HCT116 (cell line): Measurements from ENCODE around the gene ELFN1. TPM values are rescaled to one million over a fixed set of nuclear protein-coding genes. Genes with fewer than 3 reads are reported as not detected.

Experiments used
- ATAC-seq: fragments of 200-7000 bp; cut with Tn5 transposase; 2 replicates; pipeline ENCODE4 v1.9.1; 2020; ENCODE audit warnings: mild to moderate bottlenecking, moderate library complexity
- BruUV-seq: library from RNA; stranded (reverse); fragments of 400-500 nt; replicated peaks from 2 replicates; lab custom pipeline; 2021; lab: Mats Ljungman, UMichigan
- CTCF ChIA-PET: fragments of 300-600 bp; sonication (Branson Sonifier 250); formaldehyde crosslinking; loops from one replicate; lab custom pipeline; 2021; ENCODE audit warnings: antibody characterized with exemption; lab: Charles Lee
- POLR2A ChIA-PET: fragments of 300-600, 350-600 bp; sonication (Branson Sonifier 250); formaldehyde crosslinking; loops from one replicate; lab custom pipeline; 2021; ENCODE audit warnings: antibody characterized with exemption; lab: Charles Lee
- RAD21 ChIA-PET, 2 experiments: fragments of 300-600 bp; sonication (Branson Sonifier 250); formaldehyde crosslinking; loops; one replicate each; lab custom pipeline; 2023; ENCODE audit warnings: low total read pairs in 2 of 2; ENCODE audit not compliant: uncharacterized antibody in 2 of 2, unreplicated experiment in 2 of 2, low non-redundant PET in 1 of 2; lab: Charles Lee
- DNase-seq: peaks from one replicate; pipeline ENCODE4 v3.0.0-alpha.2; 2010; ENCODE audit warnings: low read depth, low spot score
- H2AFZ ChIP-seq: fragments of 200-600 bp; shearing (Covaris generic), sonication (generic); 2 replicates; pipeline ENCODE4 v1.6.1; 2017; ENCODE audit warnings: low read depth, mixed run types, mixed read lengths, antibody characterized with exemption, low read length; ENCODE audit not compliant: poor library complexity, severe bottlenecking
- H3K27ac ChIP-seq: 2 replicates; pipeline ENCODE4 v1.5.1; 2012; ENCODE audit warnings: low read depth, low read length
- H3K27me3 ChIP-seq: fragments of 200-600 bp; sonication (generic); 2 replicates; pipeline ENCODE4 v1.6.1; 2016; ENCODE audit warnings: mixed run types, low read length, mixed read lengths; ENCODE audit not compliant: insufficient read depth
- H3K36me3 ChIP-seq, 2 experiments: fragments of 200-500 bp in 1 of 2; fragments of 200-600 bp in 1 of 2; sonication (Bioruptor generic) in 1 of 2; sonication (generic) in 1 of 2; 2 replicates each; pipeline versions ENCODE4 v1.5.1 to v1.6.1; 2014 to 2016; ENCODE audit warnings: low read length in 2 of 2, inconsistent platforms in 1 of 2, mixed read lengths in 1 of 2, mixed run types in 1 of 2; ENCODE audit not compliant: insufficient read depth in 2 of 2, control insufficient read depth in 1 of 2
- H3K4me1 ChIP-seq, 2 experiments: fragments of 200-600 bp in 1 of 2; sonication (generic) in 1 of 2; 2 replicates each; pipeline versions ENCODE4 v1.5.1 to v1.6.1; 2012 to 2017; ENCODE audit warnings: low read length in 2 of 2, inconsistent platforms in 1 of 2, mild to moderate bottlenecking in 1 of 2, mixed read lengths in 1 of 2, mixed run types in 1 of 2, moderate library complexity in 1 of 2; ENCODE audit not compliant: insufficient read depth in 2 of 2, control insufficient read depth in 1 of 2
- H3K4me2 ChIP-seq: fragments of 200-600 bp; sonication (generic); 2 replicates; pipeline ENCODE4 v1.6.1; 2017; ENCODE audit warnings: mixed run types, low read length, mixed read lengths
- H3K4me3 ChIP-seq, 2 experiments: fragments of 200-600 bp in 1 of 2; sonication (generic) in 1 of 2; replicated peaks in 1 of 2; 2 replicates each; pipeline ENCODE4 v1.5.1; 2011 to 2016; ENCODE audit warnings: low read length in 2 of 2, control low read depth in 1 of 2, low read depth in 1 of 2, mild to moderate bottlenecking in 1 of 2, mixed read lengths in 1 of 2, mixed run types in 1 of 2
- H3K79me2 ChIP-seq: fragments of 200-600 bp; sonication (generic); 2 replicates; pipeline ENCODE4 v1.6.1; 2017; ENCODE audit warnings: mild to moderate bottlenecking, mixed run types, low read length, moderate library complexity, mixed read lengths; ENCODE audit not compliant: insufficient read depth
- H3K9ac ChIP-seq: fragments of 200-600 bp; sonication (generic); 2 replicates; pipeline ENCODE4 v1.6.1; 2016; ENCODE audit warnings: low read length, mixed read lengths
- H3K9me2 ChIP-seq: fragments of 200-600 bp; sonication (generic), shearing (Covaris generic); 2 replicates; pipeline ENCODE4 v1.6.1; 2017; ENCODE audit warnings: mixed run types, mild to moderate bottlenecking, moderate library complexity; ENCODE audit not compliant: insufficient read depth
- H3K9me3 ChIP-seq, 2 experiments: fragments of 200-500 bp in 1 of 2; fragments of 200-600 bp in 1 of 2; sonication (Bioruptor generic) in 1 of 2; sonication (generic) in 1 of 2; 2 replicates each; pipeline ENCODE4 v1.6.1; 2014 to 2017; ENCODE audit warnings: low read length in 2 of 2, mixed read lengths in 2 of 2, inconsistent platforms in 1 of 2, low read depth in 1 of 2, mild to moderate bottlenecking in 1 of 2, mixed run types in 1 of 2, moderate library complexity in 1 of 2; ENCODE audit not compliant: control insufficient read depth in 1 of 2, insufficient read depth in 1 of 2
- H4K20me1 ChIP-seq: fragments of 200-600 bp; sonication (generic), shearing (Covaris generic); 2 replicates; pipeline ENCODE4 v1.6.1; 2017; ENCODE audit warnings: mixed run types, mild to moderate bottlenecking, moderate library complexity; ENCODE audit not compliant: insufficient read depth
- JUND ChIP-seq: IDR thresholded peaks from 2 replicates; pipeline ENCODE4 v1.6.1; 2012
- POLR2AphosphoS5 ChIP-seq: IDR thresholded peaks from 2 replicates; pipeline ENCODE4 v1.6.1; 2011; ENCODE audit warnings: mild to moderate bottlenecking, low read depth, low read length, moderate library complexity
- SP1 ChIP-seq: IDR thresholded peaks from 2 replicates; pipeline ENCODE4 v1.6.1; 2012; ENCODE audit warnings: low read depth
- SRF ChIP-seq: IDR thresholded peaks from 2 replicates; pipeline ENCODE4 v1.6.1; 2012; ENCODE audit warnings: low read depth
- TCF7L2 ChIP-seq: IDR thresholded peaks from 2 replicates; pipeline ENCODE4 v1.7.0; 2011; ENCODE audit warnings: borderline replicate concordance, inconsistent platforms; ENCODE audit not compliant: insufficient read depth, insufficient read length; ENCODE audit errors: extremely low read depth
- YY1 ChIP-seq: IDR thresholded peaks from 2 replicates; pipeline ENCODE4 v1.6.1; 2011; ENCODE audit warnings: low read length, low read depth, moderate library complexity, mild to moderate bottlenecking; ENCODE audit not compliant: insufficient replicate concordance; ENCODE audit errors: extremely low read depth
- intact Hi-C: fragments of 100-400 bp; cut with micrococcal nuclease; formaldehyde crosslinking; loops from 2 replicates; pipeline ENCODE4 v1.10.0; 2022
- total RNA-seq: library from RNA; stranded (reverse); gene quantifications from one replicate; pipeline ENCODE4 v1.2.1, GENCODE V29; 2021; ENCODE audit not compliant: unreplicated experiment
- TF ChIP-seq, protein P1 (sequence below), 3 experiments: fragments of 200-600 bp in 1 of 3; sonication (generic) in 1 of 3; IDR thresholded peaks in 2 of 3; conservative IDR thresholded peaks in 1 of 3; 2 replicates each; pipeline ENCODE4 v1.5.1; 2012 to 2017; ENCODE audit warnings: low read depth in 2 of 3, low read length in 2 of 3, antibody characterized with exemption in 1 of 3, borderline replicate concordance in 1 of 3, control low read depth in 1 of 3, mild to moderate bottlenecking in 1 of 3, mixed read lengths in 1 of 3, mixed run types in 1 of 3, moderate library complexity in 1 of 3; ENCODE audit not compliant: insufficient read depth in 1 of 3
- TF ChIP-seq, protein P2 (sequence below): IDR thresholded peaks from 2 replicates; pipeline ENCODE4 v1.6.1; 2012
- TF ChIP-seq, protein P3 (sequence below): IDR thresholded peaks from 2 replicates; pipeline ENCODE4 v1.6.1; 2011; ENCODE audit warnings: mild to moderate bottlenecking, low read length, moderate library complexity; ENCODE audit not compliant: insufficient replicate concordance; ENCODE audit errors: extremely low read depth

ELFN1 gene
- total RNA-seq, 1 experiment from 2014 or later, result 4.4 TPM

DNA sequence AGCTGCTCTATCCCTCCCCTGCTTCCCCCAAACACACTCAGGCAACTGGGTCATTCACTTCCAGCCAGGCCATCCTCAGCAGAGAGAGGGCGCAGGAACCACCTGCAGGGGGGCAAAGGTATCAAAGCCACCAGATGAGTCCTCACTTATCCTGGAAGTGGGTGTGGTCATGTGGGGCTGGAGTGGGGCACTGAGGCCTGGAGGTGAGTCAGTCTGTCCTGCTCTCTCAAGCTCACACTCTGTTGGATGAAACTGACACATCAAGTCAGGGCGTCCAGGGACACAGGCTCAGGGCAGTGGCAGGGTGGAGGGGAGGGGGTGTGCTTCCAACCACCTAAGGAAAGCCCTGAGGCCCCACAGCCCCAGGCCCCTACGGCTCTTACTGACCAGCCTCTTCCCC is 8.0 kb upstream of the ELFN1 start:
- no peaks in the 10 kb centered on the region for H3K79me2 ChIP-seq
- H3K4me2 ChIP-seq, result peak overlapping the region; percentile 28; the same call in 1 of the 2 replicates
- TF ChIP-seq, protein P1, sequence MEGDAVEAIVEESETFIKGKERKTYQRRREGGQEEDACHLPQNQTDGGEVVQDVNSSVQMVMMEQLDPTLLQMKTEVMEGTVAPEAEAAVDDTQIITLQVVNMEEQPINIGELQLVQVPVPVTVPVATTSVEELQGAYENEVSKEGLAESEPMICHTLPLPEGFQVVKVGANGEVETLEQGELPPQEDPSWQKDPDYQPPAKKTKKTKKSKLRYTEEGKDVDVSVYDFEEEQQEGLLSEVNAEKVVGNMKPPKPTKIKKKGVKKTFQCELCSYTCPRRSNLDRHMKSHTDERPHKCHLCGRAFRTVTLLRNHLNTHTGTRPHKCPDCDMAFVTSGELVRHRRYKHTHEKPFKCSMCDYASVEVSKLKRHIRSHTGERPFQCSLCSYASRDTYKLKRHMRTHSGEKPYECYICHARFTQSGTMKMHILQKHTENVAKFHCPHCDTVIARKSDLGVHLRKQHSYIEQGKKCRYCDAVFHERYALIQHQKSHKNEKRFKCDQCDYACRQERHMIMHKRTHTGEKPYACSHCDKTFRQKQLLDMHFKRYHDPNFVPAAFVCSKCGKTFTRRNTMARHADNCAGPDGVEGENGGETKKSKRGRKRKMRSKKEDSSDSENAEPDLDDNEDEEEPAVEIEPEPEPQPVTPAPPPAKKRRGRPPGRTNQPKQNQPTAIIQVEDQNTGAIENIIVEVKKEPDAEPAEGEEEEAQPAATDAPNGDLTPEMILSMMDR (IDR thresholded peaks at IDR 0.05 in 2 of 3, conservative IDR thresholded peaks at IDR 0.05 in 1 of 3; ENCODE audit: borderline replicate concordance in 1 of 3, insufficient read depth in 1 of 3, low read depth in 2 of 3, low read length in 2 of 3), result 0 out of 6 replicates have a peak, but pooled peaks of 1 of the 3 experiments have one; percentile 13
- TF ChIP-seq POLR2AphosphoS5, result no peak
- TF ChIP-seq, protein P2, sequence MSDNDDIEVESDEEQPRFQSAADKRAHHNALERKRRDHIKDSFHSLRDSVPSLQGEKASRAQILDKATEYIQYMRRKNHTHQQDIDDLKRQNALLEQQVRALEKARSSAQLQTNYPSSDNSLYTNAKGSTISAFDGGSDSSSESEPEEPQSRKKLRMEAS, result no peak
- H2AFZ ChIP-seq, result no peak overlapping the region
- no peaks in the 10 kb centered on the region for H3K9me2 ChIP-seq
- H3K9ac ChIP-seq, result no peak overlapping the region
- H3K27me3 ChIP-seq, result no peaks in the 10 kb centered on the region
- ATAC-seq (no peak), DNase-seq (no peak)
- no peak overlapping the region for H3K27ac ChIP-seq
- intact Hi-C loops, result no loop called here
- no peaks in the 10 kb centered on the region for H3K36me3 ChIP-seq
- no peaks in the 10 kb centered on the region for H4K20me1 ChIP-seq
- ChIA-PET CTCF (no interaction called here), POLR2A (no interaction called here), RAD21 (no interaction called here)
- BruUV-seq, result no TSS peak
- no peaks in the 10 kb centered on the region for H3K9me3 ChIP-seq
- no peak overlapping the region for H3K4me3 ChIP-seq
- peaks cover 0 to 19% of the 10 kb centered on the region in 2 experiments; a peak in 2 of 4 replicates for H3K4me1 ChIP-seq

DNA sequence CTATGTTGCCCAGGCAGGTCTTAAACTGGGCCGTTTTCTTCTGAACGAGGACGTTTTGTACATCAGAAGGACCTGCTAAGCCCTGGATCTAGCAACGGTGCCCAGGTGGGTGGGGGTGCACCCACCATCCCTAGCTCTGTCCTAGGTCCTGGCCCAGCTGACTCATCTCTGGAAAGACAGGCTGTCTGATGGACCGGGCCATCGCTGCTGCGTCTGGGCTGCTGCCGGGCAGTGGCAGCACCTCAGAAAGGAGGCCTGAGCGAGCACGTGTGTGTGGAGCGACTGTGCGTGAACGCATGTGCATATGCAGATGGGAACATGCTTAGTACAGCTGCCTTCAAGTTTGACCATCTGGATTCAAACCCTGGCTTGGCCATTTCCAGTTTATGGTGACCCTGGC is 7.3 kb upstream of the ELFN1 start:
- CTCF ChIA-PET, result no interaction called here

More for the DNA sequence above, 7.3 kb upstream of the ELFN1 start:
- Histone ChIP-seq H3K4me1 (peaks cover 0 to 19% of the 10 kb centered on the region in 2 experiments; a peak in 2 of 4 replicates), H3K4me3 (no peak overlapping the region), H2AFZ (no peak overlapping the region), H3K36me3 (no peaks in the 10 kb centered on the region), H3K9me2 (no peaks in the 10 kb centered on the region), H3K27ac (no peak overlapping the region), H3K79me2 (no peaks in the 10 kb centered on the region), H3K4me2 (no peak overlapping the region), H3K27me3 (no peaks in the 10 kb centered on the region), H3K9me3 (no peaks in the 10 kb centered on the region), H3K9ac (no peak overlapping the region), H4K20me1 (no peaks in the 10 kb centered on the region)
- ChIA-PET RAD21 (interaction anchor here in 1 of 2 experiments (0.6 kb wide), 1 partner anchor 84 kb away, joined by 5 read pairs; no protein-coding TSS in a partner anchor), POLR2A (no interaction called here)
- intact Hi-C loops, result no loop called here
- BruUV-seq, result no TSS peak
- no peak for DNase-seq
- no peak for ATAC-seq
- TF ChIP-seq JUND (no peak), YY1 (no peak), SP1 (no peak), SRF (no peak), TCF7L2 (no peak)
- TF ChIP-seq, protein P3, sequence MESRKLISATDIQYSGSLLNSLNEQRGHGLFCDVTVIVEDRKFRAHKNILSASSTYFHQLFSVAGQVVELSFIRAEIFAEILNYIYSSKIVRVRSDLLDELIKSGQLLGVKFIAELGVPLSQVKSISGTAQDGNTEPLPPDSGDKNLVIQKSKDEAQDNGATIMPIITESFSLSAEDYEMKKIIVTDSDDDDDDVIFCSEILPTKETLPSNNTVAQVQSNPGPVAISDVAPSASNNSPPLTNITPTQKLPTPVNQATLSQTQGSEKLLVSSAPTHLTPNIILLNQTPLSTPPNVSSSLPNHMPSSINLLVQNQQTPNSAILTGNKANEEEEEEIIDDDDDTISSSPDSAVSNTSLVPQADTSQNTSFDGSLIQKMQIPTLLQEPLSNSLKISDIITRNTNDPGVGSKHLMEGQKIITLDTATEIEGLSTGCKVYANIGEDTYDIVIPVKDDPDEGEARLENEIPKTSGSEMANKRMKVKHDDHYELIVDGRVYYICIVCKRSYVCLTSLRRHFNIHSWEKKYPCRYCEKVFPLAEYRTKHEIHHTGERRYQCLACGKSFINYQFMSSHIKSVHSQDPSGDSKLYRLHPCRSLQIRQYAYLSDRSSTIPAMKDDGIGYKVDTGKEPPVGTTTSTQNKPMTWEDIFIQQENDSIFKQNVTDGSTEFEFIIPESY, result no peak
